ENCODE results near the gene NOS1. TPM values are rescaled to one million over a fixed set of nuclear protein-coding genes. Genes with fewer than 3 reads are reported as not detected.

NOS1 gene
- total and polyA plus RNA-seq, 4 donors: 1.2 to 7.0 (median 3.4) TPM

DNA sequence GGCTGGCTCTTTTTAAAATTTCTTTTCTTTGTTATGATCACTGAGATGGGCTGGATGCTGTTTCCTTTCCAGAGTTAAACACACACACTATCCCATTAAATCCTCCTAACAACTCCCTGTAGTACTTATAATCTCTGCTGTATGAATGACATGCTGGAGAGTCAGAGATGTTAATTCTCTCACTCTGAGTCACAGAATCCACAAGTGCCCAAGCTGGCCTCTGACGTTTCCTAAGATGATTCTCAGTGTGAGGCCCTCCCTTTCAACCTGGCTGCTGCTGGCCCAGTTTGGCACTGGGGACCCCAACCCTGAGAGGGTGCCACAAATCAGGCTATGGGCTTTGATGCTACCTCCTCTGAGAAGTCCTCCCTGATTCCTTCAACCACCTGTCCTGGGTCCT lies 5.4 kb downstream of the NOS1 start:
- Histone ChIP-seq H3K4me3 (ENCODE audit: low read depth, low read length) (no peak overlapping the region), H3K27me3 (ENCODE audit: control insufficient read depth, insufficient read depth, low read length) (peaks cover 30% of the 10 kb centered on the region)
- 22% methylated on average over 1 of the region's 1 CpG for WGBS (ENCODE audit: insufficient coverage)

DNA sequence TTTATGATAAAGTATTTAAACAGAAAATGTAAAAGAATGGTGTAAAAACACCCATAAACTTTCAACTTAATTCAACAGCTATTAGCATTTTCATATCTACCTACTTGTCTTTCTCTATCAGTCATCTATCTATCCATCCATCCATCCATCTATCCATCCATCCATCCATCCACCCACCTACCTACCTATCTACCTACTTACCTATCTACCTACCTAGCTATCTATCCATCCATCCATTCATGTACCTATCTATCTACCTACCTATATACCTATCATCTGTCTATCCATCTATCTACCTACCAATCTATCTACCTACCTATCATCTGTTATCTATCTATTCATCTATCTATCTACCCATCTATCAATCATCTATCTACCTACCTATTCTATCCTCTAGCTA lies 8.5 kb downstream of the NOS1 start:
- Histone ChIP-seq H3K4me3 (ENCODE audit: low read depth, low read length) (no peak overlapping the region), H3K9me3 (ENCODE audit: control insufficient read depth, insufficient read depth, low read length) (no peaks in the 10 kb centered on the region), H3K27ac (ENCODE audit: low read depth, low read length) (no peak overlapping the region), H3K27me3 (ENCODE audit: control insufficient read depth, insufficient read depth, low read length) (peaks cover under 1% of the 10 kb centered on the region), H3K36me3 (ENCODE audit: control insufficient read depth, insufficient read depth, low read length) (no peaks in the 10 kb centered on the region), H3K4me1 (ENCODE audit: control insufficient read depth, insufficient read depth, low read length) (peaks cover 4% of the 10 kb centered on the region)
- no peak for DNase-seq (ENCODE audit: low read depth in 4 of 6, low spot score in 6 of 6)

More for the DNA sequence above, 5.4 kb downstream of the NOS1 start:
- no peak overlapping the region for H3K27ac ChIP-seq (ENCODE audit: low read depth, low read length)
- no peaks in the 10 kb centered on the region for H3K36me3 ChIP-seq (ENCODE audit: control insufficient read depth, insufficient read depth, low read length)
- no peak for DNase-seq (ENCODE audit: low read depth in 4 of 6, low spot score in 6 of 6)
- H3K9me3 ChIP-seq (ENCODE audit: control insufficient read depth, insufficient read depth, low read length): no peaks in the 10 kb centered on the region
- H3K4me1 ChIP-seq (ENCODE audit: control insufficient read depth, insufficient read depth, low read length): peaks cover 21% of the 10 kb centered on the region

DNA sequence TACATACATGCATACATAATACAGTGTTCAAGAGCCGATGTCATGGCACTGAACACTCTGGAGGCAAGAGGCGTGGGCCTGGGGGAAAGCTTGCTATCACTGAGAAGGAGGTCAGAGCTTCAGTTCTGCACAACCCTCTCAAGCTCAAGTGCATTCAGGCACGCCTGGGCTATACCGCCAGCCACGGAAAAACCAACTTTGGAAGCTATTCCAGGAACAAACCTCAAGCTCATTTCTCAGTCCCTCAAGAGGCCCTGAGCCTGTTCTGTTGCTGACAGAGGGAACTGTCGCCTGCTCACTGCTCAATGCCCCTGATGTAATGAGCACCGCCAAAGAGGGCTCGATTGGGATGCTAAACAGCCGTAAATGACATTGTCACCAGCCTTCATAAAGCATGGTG lies 9.2 kb downstream of the NOS1 start:
- no peaks in the 10 kb centered on the region for H3K9me3 ChIP-seq (ENCODE audit: control insufficient read depth, insufficient read depth, low read length)
- DNase-seq (ENCODE audit: low read depth in 4 of 6, low spot score in 6 of 6): peak in 1 of 6 donors; percentile 39
- peaks cover 4% of the 10 kb centered on the region for H3K4me1 ChIP-seq (ENCODE audit: control insufficient read depth, insufficient read depth, low read length)
- WGBS (ENCODE audit: insufficient coverage): 36% methylated on average over 6 of the region's 9 CpGs
- H3K36me3 ChIP-seq (ENCODE audit: control insufficient read depth, insufficient read depth, low read length): no peaks in the 10 kb centered on the region
- H3K27ac ChIP-seq (ENCODE audit: low read depth, low read length): no peak overlapping the region
- no peaks in the 10 kb centered on the region for H3K27me3 ChIP-seq (ENCODE audit: control insufficient read depth, insufficient read depth, low read length)
- no peak overlapping the region for H3K4me3 ChIP-seq (ENCODE audit: low read depth, low read length)

DNA sequence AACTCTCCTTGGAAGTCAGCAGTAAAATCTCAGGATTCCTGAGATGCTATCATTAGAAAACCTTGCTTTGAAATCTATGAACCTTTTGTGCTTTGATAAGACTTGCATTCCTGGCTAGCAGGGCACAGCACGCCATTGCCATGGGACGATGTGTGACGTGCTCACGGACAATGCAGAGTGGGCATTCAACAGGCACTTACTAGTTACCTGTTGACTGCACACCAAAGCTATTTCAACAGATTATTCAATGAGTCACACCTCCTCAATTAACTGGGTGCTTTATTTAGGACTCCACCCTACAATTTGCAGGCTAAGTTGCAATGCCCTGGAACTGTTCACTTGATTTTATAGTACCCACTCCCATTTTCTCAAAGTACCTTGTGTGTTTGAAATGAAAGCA lies 11.3 kb downstream of the NOS1 start:
- Histone ChIP-seq H3K27ac (ENCODE audit: low read depth, low read length) (no peak overlapping the region), H3K9me3 (ENCODE audit: control insufficient read depth, insufficient read depth, low read length) (no peaks in the 10 kb centered on the region), H3K36me3 (ENCODE audit: control insufficient read depth, insufficient read depth, low read length) (no peaks in the 10 kb centered on the region), H3K4me1 (ENCODE audit: control insufficient read depth, insufficient read depth, low read length) (peaks cover 4% of the 10 kb centered on the region), H3K27me3 (ENCODE audit: control insufficient read depth, insufficient read depth, low read length) (no peaks in the 10 kb centered on the region), H3K4me3 (ENCODE audit: low read depth, low read length) (no peak overlapping the region)
- WGBS (ENCODE audit: insufficient coverage): 82% methylated on average over 2 of the region's 4 CpGs
- DNase-seq (ENCODE audit: low read depth in 4 of 6, low spot score in 6 of 6): no peak

DNA sequence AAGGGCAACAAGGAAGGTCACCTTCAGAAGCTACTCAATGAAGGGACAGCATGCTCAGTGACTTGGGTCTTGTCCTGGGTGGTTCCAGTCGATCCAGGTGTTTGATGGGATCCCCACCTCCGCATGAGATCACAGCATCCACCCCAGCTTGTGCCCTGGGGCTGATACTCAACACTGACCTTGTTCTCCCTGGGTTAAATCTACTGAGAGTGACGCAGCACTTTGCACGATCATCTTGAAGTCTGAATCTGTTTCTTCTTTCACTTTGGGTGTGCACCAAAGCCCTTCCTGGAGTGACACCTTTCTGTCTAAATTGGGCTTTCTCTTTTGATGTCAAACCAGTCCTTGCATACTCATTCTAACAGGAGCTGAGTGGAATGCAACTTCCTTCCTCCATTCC lies 13.8 kb downstream of the NOS1 start:
- Histone ChIP-seq H3K4me1 (ENCODE audit: control insufficient read depth, insufficient read depth, low read length) (peaks cover 4% of the 10 kb centered on the region), H3K9me3 (ENCODE audit: control insufficient read depth, insufficient read depth, low read length) (no peaks in the 10 kb centered on the region), H3K4me3 (ENCODE audit: low read depth, low read length) (no peak overlapping the region), H3K27ac (ENCODE audit: low read depth, low read length) (no peak overlapping the region), H3K36me3 (ENCODE audit: control insufficient read depth, insufficient read depth, low read length) (no peaks in the 10 kb centered on the region), H3K27me3 (ENCODE audit: control insufficient read depth, insufficient read depth, low read length) (no peaks in the 10 kb centered on the region)
- DNase-seq (ENCODE audit: low read depth in 4 of 6, low spot score in 6 of 6): no peak
- 81% methylated on average over 4 of the region's 4 CpGs for WGBS (ENCODE audit: insufficient coverage)

DNA sequence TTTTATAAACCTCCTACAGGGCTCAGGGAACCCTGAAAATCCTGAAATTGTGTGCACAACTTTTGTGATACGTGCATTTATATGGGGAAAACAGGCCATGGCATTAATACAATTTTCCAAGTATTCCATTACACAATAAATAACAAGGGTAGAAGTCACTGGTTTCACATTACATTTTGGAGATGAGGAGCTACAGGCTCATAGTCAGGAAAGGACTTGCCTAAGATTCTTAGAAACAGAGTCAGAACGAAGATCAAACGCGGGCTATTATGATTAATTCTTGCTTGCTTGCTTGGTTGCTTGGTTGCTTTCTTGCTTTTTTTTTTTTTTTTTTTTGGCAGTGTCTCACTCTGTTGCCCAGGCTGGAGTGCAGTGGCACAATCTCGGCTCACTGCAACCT lies 16.7 kb downstream of the NOS1 start:
- DNase-seq (ENCODE audit: low read depth in 4 of 6, low spot score in 6 of 6): no peak
- Histone ChIP-seq H3K4me1 (ENCODE audit: control insufficient read depth, insufficient read depth, low read length) (no peaks in the 10 kb centered on the region), H3K27me3 (ENCODE audit: control insufficient read depth, insufficient read depth, low read length) (no peaks in the 10 kb centered on the region), H3K9me3 (ENCODE audit: control insufficient read depth, insufficient read depth, low read length) (no peaks in the 10 kb centered on the region), H3K4me3 (ENCODE audit: low read depth, low read length) (no peak overlapping the region), H3K27ac (ENCODE audit: low read depth, low read length) (no peak overlapping the region), H3K36me3 (ENCODE audit: control insufficient read depth, insufficient read depth, low read length) (no peaks in the 10 kb centered on the region)
- WGBS (ENCODE audit: insufficient coverage): 96% methylated on average over 3 of the region's 5 CpGs

DNA sequence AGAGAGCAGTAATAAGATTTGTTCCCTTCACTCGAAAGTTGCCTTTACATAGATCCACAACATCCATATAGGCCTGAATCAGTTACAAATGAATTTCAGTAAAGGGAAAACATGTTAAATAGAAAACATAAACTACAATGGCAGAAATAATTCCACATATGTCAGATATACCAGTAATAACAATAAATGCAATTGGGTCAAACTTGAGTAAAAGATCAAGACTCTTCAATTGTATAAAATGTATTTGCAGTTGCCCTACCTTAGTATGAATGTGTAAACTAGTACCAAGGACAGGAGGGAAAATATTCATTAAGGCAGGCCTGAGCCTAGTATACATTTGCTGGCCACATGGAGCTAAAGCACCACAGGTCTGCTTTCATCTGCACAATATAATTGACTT lies 17.6 kb downstream of the NOS1 start:
- H3K27ac ChIP-seq (ENCODE audit: low read depth, low read length): no peak overlapping the region
- no peaks in the 10 kb centered on the region for H3K27me3 ChIP-seq (ENCODE audit: control insufficient read depth, insufficient read depth, low read length)
- WGBS (ENCODE audit: insufficient coverage): no CpG with 5 or more reads among the region's 1 CpG
- no peak overlapping the region for H3K4me3 ChIP-seq (ENCODE audit: low read depth, low read length)
- H3K36me3 ChIP-seq (ENCODE audit: control insufficient read depth, insufficient read depth, low read length): no peaks in the 10 kb centered on the region
- H3K4me1 ChIP-seq (ENCODE audit: control insufficient read depth, insufficient read depth, low read length): no peaks in the 10 kb centered on the region
- no peak for DNase-seq (ENCODE audit: low read depth in 4 of 6, low spot score in 6 of 6)
- H3K9me3 ChIP-seq (ENCODE audit: control insufficient read depth, insufficient read depth, low read length): no peaks in the 10 kb centered on the region

DNA sequence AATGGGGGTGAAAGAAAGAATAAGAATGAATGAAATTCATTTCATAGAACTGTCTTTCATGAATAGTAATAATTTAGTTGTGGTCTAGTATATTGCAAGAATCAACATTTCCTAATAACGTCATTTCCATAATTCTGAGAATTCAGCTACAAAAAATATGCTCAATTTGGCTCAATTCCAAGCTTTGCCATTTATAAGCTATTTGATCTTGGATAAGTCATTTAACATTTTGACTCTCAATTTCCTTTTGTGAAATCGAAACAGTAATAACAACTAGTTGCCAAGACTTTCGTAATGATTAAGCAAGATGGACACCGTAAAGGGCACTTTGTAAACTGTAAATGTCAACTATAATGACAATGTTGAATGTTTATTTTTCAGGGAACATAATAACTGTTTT lies 18.1 kb downstream of the NOS1 start:
- Histone ChIP-seq H3K36me3 (ENCODE audit: control insufficient read depth, insufficient read depth, low read length) (no peaks in the 10 kb centered on the region), H3K4me3 (ENCODE audit: low read depth, low read length) (no peak overlapping the region), H3K27me3 (ENCODE audit: control insufficient read depth, insufficient read depth, low read length) (no peaks in the 10 kb centered on the region), H3K27ac (ENCODE audit: low read depth, low read length) (no peak overlapping the region), H3K4me1 (ENCODE audit: control insufficient read depth, insufficient read depth, low read length) (no peaks in the 10 kb centered on the region), H3K9me3 (ENCODE audit: control insufficient read depth, insufficient read depth, low read length) (no peaks in the 10 kb centered on the region)
- DNase-seq (ENCODE audit: low read depth in 4 of 6, low spot score in 6 of 6): no peak
- no CpG with 5 or more reads among the region's 4 CpGs for WGBS (ENCODE audit: insufficient coverage)

DNA sequence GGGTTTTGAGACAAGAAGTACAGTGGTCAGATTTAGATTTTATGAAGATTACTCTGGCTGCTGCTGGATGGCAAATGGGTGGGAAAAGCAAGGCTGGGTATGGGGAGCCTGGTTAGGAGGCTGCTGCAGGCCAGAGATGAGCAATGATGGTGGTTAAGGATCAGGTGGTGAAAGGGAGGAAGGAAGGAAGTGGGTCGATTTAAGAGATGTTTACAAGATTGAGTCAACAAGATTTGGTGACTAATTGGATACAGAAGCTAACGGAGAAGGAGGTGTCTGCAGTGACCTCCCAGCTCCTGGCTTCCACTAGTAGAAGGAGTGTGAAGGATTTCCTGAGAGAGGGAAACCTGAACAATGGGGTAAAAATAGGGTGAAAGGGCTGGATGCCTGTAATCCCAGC lies 18.7 kb downstream of the NOS1 start:
- Histone ChIP-seq H3K27me3 (ENCODE audit: control insufficient read depth, insufficient read depth, low read length) (no peaks in the 10 kb centered on the region), H3K36me3 (ENCODE audit: control insufficient read depth, insufficient read depth, low read length) (no peaks in the 10 kb centered on the region), H3K4me3 (ENCODE audit: low read depth, low read length) (no peak overlapping the region), H3K27ac (ENCODE audit: low read depth, low read length) (no peak overlapping the region), H3K9me3 (ENCODE audit: control insufficient read depth, insufficient read depth, low read length) (no peaks in the 10 kb centered on the region), H3K4me1 (ENCODE audit: control insufficient read depth, insufficient read depth, low read length) (no peaks in the 10 kb centered on the region)
- DNase-seq (ENCODE audit: low read depth in 4 of 6, low spot score in 6 of 6): no peak
- 93% methylated on average over 2 of the region's 2 CpGs for WGBS (ENCODE audit: insufficient coverage)

DNA sequence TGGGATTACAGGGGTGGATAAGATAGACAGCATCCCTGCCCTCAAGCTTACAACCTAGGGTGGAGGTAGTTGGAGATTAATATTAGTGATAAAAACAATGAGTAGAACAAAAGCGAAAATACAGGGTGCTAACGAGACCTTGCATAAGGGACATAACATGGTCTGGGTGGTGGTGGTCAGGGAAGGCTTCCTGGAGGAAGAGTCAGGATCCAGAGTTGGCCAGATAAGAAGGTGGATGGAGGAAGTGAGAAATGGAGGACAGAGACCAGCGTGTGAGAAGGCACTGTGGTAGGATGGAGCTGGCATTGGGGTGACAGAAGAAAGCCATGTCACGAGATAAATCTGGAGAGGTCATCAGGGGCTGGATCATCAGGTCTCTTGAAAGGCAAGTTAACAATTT lies 19.2 kb downstream of the NOS1 start:
- H3K36me3 ChIP-seq (ENCODE audit: control insufficient read depth, insufficient read depth, low read length): no peaks in the 10 kb centered on the region
- H3K9me3 ChIP-seq (ENCODE audit: control insufficient read depth, insufficient read depth, low read length): no peaks in the 10 kb centered on the region
- 92% methylated on average over 4 of the region's 4 CpGs for WGBS (ENCODE audit: insufficient coverage)
- DNase-seq (ENCODE audit: low read depth in 4 of 6, low spot score in 6 of 6): no peak
- no peak overlapping the region for H3K27ac ChIP-seq (ENCODE audit: low read depth, low read length)
- no peaks in the 10 kb centered on the region for H3K27me3 ChIP-seq (ENCODE audit: control insufficient read depth, insufficient read depth, low read length)
- no peak overlapping the region for H3K4me3 ChIP-seq (ENCODE audit: low read depth, low read length)
- H3K4me1 ChIP-seq (ENCODE audit: control insufficient read depth, insufficient read depth, low read length): no peaks in the 10 kb centered on the region
